ENCODE data around the gene FGFBP3. TPM values are rescaled to one million over a fixed set of nuclear protein-coding genes. Genes with fewer than 3 reads are reported as not detected.

Gene FGFBP3
- total and polyA plus RNA-seq, 2 of the 13 experiments (the other 11 are each of a cell fraction or from before 2014, with no cell fraction given): 0.50 to 2.0 TPM

DNA sequence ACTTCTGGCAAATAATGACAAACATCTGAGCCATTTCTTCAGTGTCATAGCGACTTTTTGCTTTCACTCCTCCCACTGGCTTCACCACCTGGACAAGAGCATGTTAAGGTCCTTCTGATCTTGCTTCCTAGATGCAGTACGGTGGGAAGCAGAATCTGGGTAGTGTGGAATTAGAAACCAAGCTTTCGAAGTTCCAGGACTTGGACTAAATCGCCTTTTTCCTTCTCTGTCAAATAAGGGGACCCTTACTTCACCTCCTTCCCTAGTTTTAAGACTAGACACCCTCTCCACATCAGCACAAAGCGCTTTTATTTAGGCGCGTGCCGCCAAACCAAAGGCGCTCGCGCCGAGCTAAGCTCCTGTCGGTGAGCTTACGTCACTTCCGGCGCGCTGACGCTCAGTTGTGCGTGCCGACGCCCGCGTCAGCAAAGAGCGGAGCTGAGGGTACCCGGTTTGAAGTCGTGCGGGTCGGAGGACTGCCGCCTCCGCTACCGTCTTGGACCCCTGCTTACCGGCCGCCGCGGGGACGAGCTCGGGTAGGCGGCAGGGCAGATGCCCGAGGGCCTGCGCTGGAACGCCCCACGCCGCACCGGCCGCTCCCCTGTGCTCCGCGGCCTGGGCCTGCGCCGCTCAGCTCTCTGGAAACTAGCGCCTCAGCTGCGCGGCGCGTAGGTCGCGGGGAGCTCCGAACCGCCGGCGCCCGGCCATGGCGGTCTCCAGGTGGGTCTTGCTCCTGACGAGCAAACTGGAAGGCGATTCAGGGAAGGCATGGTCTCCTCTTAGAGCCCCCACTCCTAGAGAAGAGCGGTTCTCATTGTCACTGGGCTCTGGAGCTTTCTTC, 14.3 kb upstream of the FGFBP3 start, which contains the start of gene BTAF1 (continued):
- TF ChIP-seq, protein P1, sequence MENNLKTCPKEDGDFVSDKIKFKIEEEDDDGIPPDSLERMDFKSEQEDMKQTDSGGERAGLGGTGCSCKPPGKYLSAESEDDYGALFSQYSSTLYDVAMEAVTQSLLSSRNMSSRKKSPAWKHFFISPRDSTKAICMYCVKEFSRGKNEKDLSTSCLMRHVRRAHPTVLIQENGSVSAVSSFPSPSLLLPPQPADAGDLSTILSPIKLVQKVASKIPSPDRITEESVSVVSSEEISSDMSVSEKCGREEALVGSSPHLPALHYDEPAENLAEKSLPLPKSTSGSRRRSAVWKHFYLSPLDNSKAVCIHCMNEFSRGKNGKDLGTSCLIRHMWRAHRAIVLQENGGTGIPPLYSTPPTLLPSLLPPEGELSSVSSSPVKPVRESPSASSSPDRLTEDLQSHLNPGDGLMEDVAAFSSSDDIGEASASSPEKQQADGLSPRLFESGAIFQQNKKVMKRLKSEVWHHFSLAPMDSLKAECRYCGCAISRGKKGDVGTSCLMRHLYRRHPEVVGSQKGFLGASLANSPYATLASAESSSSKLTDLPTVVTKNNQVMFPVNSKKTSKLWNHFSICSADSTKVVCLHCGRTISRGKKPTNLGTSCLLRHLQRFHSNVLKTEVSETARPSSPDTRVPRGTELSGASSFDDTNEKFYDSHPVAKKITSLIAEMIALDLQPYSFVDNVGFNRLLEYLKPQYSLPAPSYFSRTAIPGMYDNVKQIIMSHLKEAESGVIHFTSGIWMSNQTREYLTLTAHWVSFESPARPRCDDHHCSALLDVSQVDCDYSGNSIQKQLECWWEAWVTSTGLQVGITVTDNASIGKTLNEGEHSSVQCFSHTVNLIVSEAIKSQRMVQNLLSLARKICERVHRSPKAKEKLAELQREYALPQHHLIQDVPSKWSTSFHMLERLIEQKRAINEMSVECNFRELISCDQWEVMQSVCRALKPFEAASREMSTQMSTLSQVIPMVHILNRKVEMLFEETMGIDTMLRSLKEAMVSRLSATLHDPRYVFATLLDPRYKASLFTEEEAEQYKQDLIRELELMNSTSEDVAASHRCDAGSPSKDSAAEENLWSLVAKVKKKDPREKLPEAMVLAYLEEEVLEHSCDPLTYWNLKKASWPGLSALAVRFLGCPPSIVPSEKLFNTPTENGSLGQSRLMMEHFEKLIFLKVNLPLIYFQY (CRISPR knock-in tag; IDR thresholded peaks at IDR 0.05; ENCODE audit: borderline replicate concordance): peak; percentile 81
- no peak; the same call in 1 of the 2 replicates for TF ChIP-seq ZNF75D (CRISPR knock-in tag; IDR thresholded peaks at IDR 0.05; ENCODE audit: borderline replicate concordance)
- no peak; the same call in 1 of the 2 replicates for TF ChIP-seq SOX13 (IDR thresholded peaks at IDR 0.05)
- peak in 1 of 2 experiments; percentile 21; a peak in 1 of 4 replicates for TF ChIP-seq SOX13 (CRISPR knock-in tag; conservative IDR thresholded peaks at IDR 0.05 in 1 of 2, IDR thresholded peaks at IDR 0.05 in 1 of 2)
- TF ChIP-seq, protein P2, sequence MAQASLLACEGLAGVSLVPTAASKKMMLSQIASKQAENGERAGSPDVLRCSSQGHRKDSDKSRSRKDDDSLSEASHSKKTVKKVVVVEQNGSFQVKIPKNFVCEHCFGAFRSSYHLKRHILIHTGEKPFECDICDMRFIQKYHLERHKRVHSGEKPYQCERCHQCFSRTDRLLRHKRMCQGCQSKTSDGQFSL (CRISPR knock-in tag; IDR thresholded peaks at IDR 0.05): no peak
- TF ChIP-seq SOX6 (IDR thresholded peaks at IDR 0.05): no peak
- TF ChIP-seq SOX6 (CRISPR knock-in tag; IDR thresholded peaks at IDR 0.05): peak; percentile 63; the same call in 1 of the 2 replicates
- TF ChIP-seq, protein P3, sequence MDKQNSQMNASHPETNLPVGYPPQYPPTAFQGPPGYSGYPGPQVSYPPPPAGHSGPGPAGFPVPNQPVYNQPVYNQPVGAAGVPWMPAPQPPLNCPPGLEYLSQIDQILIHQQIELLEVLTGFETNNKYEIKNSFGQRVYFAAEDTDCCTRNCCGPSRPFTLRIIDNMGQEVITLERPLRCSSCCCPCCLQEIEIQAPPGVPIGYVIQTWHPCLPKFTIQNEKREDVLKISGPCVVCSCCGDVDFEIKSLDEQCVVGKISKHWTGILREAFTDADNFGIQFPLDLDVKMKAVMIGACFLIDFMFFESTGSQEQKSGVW (CRISPR knock-in tag; IDR thresholded peaks at IDR 0.05; ENCODE audit: borderline replicate concordance): no peak
- TF ChIP-seq, protein P4, sequence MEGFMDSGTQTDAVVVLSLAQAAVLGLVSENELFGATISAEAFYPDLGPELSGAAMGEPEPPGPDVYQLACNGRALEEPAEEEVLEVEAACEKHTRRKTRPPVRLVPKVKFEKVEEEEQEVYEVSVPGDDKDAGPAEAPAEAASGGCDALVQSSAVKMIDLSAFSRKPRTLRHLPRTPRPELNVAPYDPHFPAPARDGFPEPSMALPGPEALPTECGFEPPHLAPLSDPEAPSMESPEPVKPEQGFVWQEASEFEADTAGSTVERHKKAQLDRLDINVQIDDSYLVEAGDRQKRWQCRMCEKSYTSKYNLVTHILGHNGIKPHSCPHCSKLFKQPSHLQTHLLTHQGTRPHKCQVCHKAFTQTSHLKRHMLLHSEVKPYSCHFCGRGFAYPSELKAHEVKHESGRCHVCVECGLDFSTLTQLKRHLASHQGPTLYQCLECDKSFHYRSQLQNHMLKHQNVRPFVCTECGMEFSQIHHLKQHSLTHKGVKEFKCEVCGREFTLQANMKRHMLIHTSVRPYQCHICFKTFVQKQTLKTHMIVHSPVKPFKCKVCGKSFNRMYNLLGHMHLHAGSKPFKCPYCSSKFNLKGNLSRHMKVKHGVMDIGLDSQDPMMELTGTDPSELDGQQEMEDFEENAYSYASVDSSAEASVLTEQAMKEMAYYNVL (CRISPR knock-in tag; IDR thresholded peaks at IDR 0.05; ENCODE audit: borderline replicate concordance): peak; percentile 73; the same call in 1 of the 2 replicates
- TF ChIP-seq, protein P5, sequence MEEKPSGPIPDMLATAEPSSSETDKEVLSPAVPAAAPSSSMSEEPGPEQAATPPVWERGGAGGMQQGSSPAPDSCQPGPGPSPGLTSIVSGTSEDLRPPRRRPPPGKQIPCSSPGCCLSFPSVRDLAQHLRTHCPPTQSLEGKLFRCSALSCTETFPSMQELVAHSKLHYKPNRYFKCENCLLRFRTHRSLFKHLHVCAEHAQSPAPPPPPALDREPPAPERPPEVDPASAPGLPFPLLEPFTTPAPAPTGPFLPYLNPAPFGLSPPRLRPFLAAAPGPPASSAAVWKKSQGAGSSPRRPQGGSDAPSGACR (CRISPR knock-in tag; IDR thresholded peaks at IDR 0.05): peak; percentile 94
- TF ChIP-seq ZNF225 (CRISPR knock-in tag; IDR thresholded peaks at IDR 0.05): peak; percentile 78; the same call in 1 of the 2 replicates
- peak; percentile 92 for TF ChIP-seq ZNF788 (CRISPR knock-in tag; IDR thresholded peaks at IDR 0.05; ENCODE audit: borderline replicate concordance)
- 0 out of 4 replicates have a peak, but pooled peaks of 1 of the 2 experiments have one; percentile 9 for TF ChIP-seq MAFK (conservative IDR thresholded peaks at IDR 0.05 in 1 of 2, IDR thresholded peaks at IDR 0.05 in 1 of 2; ENCODE audit: low read length in 2 of 2)
- peak; percentile 72; the same call in 1 of the 2 replicates for TF ChIP-seq ELF1 (CRISPR knock-in tag; IDR thresholded peaks at IDR 0.05)
- peak; percentile 50; the same call in 1 of the 2 replicates for TF ChIP-seq HOXD1 (CRISPR knock-in tag; IDR thresholded peaks at IDR 0.05)
- TF ChIP-seq ZNF567 (CRISPR knock-in tag; IDR thresholded peaks at IDR 0.05; ENCODE audit: borderline replicate concordance): no peak; the same call in 1 of the 2 replicates
- TF ChIP-seq ZNF496 (CRISPR knock-in tag; IDR thresholded peaks at IDR 0.05; ENCODE audit: insufficient replicate concordance): no peak
- TF ChIP-seq ZNF557 (CRISPR knock-in tag; IDR thresholded peaks at IDR 0.05): 0 out of 2 replicates have a peak, but pooled peaks have one; percentile 13
- TF ChIP-seq, protein P6, sequence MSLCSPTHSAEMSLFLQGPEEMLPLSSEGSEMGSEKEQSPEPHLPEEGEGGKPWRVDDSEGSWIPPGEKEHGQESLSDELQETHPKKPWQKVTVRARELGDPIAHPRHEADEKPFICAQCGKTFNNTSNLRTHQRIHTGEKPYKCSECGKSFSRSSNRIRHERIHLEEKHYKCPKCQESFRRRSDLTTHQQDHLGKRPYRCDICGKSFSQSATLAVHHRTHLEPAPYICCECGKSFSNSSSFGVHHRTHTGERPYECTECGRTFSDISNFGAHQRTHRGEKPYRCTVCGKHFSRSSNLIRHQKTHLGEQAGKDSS (CRISPR knock-in tag; IDR thresholded peaks at IDR 0.05; ENCODE audit: borderline replicate concordance, low read depth): peak; percentile 75; the same call in 1 of the 2 replicates

All from HepG2 (cell line).